COLO829 (cell line): Measurements from ENCODE around the gene GAB3.
"Not testable (repeated sequence)": the region's sequence is repeated elsewhere in the genome, so short reads cannot be mapped to it uniquely, and the experiment has no call there.

Source experiments
- DNase-seq: peaks from one replicate; pipeline ENCODE4 v3.0.0; 2012; ENCODE audit warnings: low spot score

The GAB3 gene

GRCh38 chrX:154719132-154719675, 31.7 kb downstream of the GAB3 start:
- DNase-seq: no peak

GRCh38 chrX:154718616-154719015, 32.3 kb downstream of the GAB3 start:
- no peak for DNase-seq

DNA sequence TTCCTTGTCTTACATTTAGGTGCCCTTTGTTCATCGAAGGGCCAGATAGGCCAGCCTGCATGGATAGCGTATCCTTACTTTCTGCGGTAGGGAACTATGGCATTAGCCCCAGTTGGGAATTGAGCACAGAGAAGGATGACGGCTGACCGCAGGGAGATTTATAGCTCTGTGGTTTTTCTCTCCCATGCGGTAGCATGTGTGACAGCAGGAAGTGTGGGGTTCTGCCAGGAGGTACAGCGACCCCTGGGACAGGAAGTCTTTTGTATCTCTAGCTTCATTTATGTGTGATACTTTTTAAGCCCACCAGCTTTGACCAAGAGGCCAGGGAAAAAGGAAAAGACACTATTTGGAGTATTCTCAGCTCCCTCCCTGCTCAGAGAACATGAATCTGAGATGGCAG, 33.1 kb downstream of the GAB3 start:
- DNase-seq: peak; percentile 52

GRCh38 chrX:154715825-154716224, 35.1 kb downstream of the GAB3 start:
- DNase-seq: no peak

GRCh38 chrX:154714925-154715324, 36.0 kb downstream of the GAB3 start:
- DNase-seq: peak; percentile 81

GRCh38 chrX:154712781-154713740, 37.8 kb downstream of the GAB3 start:
- DNase-seq: peak; percentile 53

GRCh38 chrX:154711264-154711663, 39.6 kb downstream of the GAB3 start:
- DNase-seq: no peak

DNA sequence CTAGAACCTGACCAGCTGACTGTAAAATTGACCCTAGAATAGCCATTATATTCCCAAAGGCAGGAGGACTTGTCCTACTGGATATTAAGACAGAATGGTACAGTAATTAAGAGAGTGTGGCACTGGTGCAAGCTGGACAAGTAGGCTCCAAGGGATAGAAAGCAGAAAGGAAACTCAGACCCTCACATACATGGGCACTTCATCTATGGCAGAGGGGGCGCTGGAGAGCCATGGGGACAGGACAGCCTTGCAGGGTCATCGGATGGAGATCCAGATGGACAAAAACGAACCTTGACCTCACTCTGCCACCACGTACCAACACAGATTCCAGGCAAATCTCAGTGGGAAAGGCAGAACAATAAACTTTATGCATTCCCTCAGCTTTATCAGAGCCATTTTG, 40.6 kb downstream of the GAB3 start:
- DNase-seq: no peak

DNA sequence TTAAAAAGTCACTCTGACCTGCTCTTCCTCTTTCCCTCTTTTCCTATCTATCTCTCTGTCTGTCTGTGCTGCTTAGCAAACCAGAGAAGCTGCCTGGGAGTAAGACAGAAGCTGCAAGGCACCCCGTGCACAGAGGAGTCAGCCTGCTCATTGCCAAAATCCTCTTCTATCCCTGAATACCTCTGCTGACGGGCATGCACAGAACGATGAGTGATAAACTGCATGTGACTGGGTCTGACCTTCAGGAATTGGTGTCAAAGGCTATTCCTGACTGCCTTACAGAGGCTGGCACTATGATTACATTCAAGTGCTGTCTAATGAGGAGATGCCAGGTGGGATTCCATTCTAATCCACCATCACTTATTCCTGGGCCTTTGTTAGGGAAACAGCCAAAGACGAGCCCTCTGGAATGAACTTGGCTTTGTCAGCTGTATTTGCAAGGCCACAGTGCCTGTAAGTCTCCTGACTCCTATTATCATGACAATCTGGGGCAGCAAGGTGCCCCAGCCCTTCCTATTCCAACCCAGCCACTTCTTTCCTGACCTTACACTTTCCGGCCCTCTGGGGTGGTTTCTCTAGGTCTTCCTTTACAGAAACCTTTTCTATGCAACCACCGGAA, 52.1 kb downstream of the GAB3 start:
- no peak for DNase-seq

GRCh38 chrX:154696676-154697045, 54.2 kb downstream of the GAB3 start:
- DNase-seq: no peak

GRCh38 chrX:154695911-154696675, 54.8 kb downstream of the GAB3 start:
- DNase-seq: peak; percentile 69

- no peak for DNase-seq
Measured at GRCh38 chrX:154693394-154693793, 57.5 kb downstream of the GAB3 start.

- not testable (repeated sequence) for DNase-seq
Measured at GRCh38 chrX:154690438-154690837, 60.4 kb downstream of the GAB3 start.

- not testable (repeated sequence) for DNase-seq
Measured at GRCh38 chrX:154672084-154672483, 78.8 kb downstream of the GAB3 start.

DNA sequence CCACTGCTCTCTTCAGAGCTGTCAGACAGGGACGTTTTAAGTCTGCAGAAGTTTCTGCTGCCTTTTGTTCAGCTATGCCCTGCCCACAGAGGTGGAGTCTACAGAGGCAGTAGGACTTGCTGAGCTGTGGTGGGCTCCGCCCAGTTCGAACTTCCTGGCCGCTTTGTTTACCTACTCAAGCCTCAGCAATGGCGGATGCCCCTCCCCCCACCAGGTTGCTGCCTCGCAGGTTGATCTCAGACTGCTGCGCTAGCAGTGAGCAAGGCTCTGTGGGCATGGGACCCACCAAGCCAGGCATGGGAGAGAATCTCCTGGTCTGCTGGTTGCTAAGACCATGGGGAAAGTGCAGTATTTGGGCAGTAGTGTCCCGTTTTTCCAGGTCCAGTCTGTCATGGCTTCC, 80.0 kb downstream of the GAB3 start:
- DNase-seq: not testable (repeated sequence)

GRCh38 chrX:154661899-154662298, 89.0 kb downstream of the GAB3 start:
- no peak for DNase-seq

DNA sequence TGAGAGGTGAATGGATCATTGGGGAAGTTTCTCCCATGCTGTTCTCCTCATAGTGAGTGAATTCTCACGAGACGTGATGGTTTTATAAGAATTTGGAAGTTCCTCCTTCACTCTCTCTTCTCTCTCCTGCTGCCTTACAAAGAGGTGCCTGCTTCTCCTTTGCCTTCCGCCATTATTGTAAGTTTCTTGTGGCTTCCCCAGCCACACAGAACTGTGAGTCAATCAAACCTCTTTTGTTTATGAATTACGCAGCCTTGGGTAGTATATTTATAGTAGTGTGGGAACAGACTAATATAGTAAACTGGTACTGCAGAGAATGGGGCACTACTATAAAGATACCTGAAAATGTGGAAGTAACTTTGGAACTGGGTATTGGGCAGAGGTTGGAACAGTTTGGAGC, 89.7 kb downstream of the GAB3 start:
- DNase-seq: no peak

DNA sequence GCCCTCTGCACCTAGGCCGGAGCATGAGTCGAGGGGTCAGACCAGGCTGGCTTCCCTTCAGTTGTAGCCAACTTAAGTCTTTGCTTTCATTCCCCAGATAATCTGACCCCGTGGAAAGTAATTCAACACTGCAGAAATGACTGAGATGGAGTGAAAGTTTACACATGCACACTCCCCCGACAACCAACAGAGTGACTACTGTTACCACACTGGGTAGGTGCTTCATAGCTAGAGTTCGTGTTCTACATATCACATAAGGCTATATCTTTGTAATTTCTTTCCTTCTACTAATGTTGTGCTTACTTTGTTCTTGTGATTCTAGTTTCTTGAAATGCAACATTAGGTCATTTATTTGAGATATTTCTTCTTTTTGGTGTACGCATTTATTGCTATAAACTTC, 90.3 kb downstream of the GAB3 start:
- DNase-seq: no peak

- no peak for DNase-seq
Measured at GRCh38 chrX:154658957-154659356, 91.9 kb downstream of the GAB3 start.

DNA sequence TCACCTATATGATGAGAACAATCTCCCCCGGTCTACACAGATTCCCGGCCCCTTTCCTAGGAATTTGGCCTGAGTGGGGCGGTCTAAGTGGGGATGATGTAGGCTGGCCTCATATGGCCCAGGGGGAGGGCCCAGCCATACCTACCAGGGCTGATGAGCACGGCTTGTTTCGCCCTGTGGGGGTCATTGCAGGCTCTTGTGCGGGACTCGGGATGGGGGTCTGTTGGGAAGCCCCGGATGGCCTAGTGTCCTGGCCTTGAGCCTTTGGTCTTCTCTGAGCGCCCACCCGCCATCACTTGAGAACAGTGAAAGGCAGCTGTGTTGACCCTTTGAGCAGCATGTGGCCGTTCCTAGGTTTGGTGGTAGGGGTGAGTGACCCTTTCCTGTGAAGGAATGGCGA, 92.7 kb downstream of the GAB3 start:
- DNase-seq: no peak

- no peak for DNase-seq
Measured at GRCh38 chrX:154657226-154657805, 93.6 kb downstream of the GAB3 start.

DNA sequence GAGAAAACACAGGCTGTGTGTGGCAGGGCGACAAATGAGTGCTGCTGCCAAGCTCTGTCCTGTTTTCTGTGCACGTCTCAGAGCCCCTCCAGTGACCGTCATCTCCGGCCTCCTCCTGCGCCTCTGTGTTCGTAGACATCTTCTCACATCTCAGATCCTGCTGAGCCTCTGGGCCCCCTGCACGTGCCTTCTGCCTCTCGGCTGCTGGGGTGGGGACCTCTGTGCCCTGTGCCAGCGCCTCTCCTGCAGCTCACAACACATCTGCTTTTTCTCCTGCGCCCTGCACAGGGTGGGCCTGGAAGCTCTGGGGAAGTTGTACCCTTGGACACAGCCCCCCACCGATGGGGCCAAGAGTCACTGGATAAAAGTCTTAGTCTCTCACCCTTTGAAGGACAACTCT, 95.1 kb downstream of the GAB3 start:
- DNase-seq: no peak
